ENCODE measurements around the gene COA3.

Gene COA3

GRCh38 chr17:42783062-42783790, 15.3 kb downstream of the COA3 start:
- no peak for DNase-seq (ENCODE audit: low read depth)
- peak overlapping the region; percentile 63 for H3K4me3 ChIP-seq (ENCODE audit: low read depth, low read length)
- no peak for TF ChIP-seq CTCF (IDR thresholded peaks at IDR 0.05; ENCODE audit: low read depth, low read length, missing control alignments)
- in situ Hi-C loops (cut with HindIII; ENCODE audit: low sequenced_read_pairs): no loop called here

GRCh38 chr17:42782166-42783061, 16.1 kb downstream of the COA3 start:
- H3K4me3 ChIP-seq (ENCODE audit: low read depth, low read length): peak overlapping the region; percentile 63
- no peak for DNase-seq (ENCODE audit: low read depth)
- in situ Hi-C loops (cut with HindIII; ENCODE audit: low sequenced_read_pairs): no loop called here
- no peak for TF ChIP-seq CTCF (IDR thresholded peaks at IDR 0.05; ENCODE audit: low read depth, low read length, missing control alignments)

- no peak for DNase-seq (ENCODE audit: low read depth)
- TF ChIP-seq CTCF (IDR thresholded peaks at IDR 0.05; ENCODE audit: low read depth, low read length, missing control alignments): no peak
- H3K4me3 ChIP-seq (ENCODE audit: low read depth, low read length): peak overlapping the region; percentile 63
- in situ Hi-C loops (cut with HindIII; ENCODE audit: low sequenced_read_pairs): no loop called here
These were observed 16.8 kb downstream of the COA3 start for GRCh38 chr17:42781639-42782165.

- no peak for TF ChIP-seq CTCF (IDR thresholded peaks at IDR 0.05; ENCODE audit: low read depth, low read length, missing control alignments)
- DNase-seq (ENCODE audit: low read depth): no peak
- peak overlapping the region; percentile 63 for H3K4me3 ChIP-seq (ENCODE audit: low read depth, low read length)
- in situ Hi-C loops (cut with HindIII; ENCODE audit: low sequenced_read_pairs): no loop called here
These were observed 17.5 kb downstream of the COA3 start for GRCh38 chr17:42780851-42781638.

- H3K4me3 ChIP-seq (ENCODE audit: low read depth, low read length): peak within 1 kb of the TSS; percentile 63
- in situ Hi-C loops (cut with HindIII; ENCODE audit: low sequenced_read_pairs): no loop called here
- DNase-seq (ENCODE audit: low read depth): no peak
These were observed 18.3 kb downstream of the COA3 start, which contains the start of gene WNK4 for GRCh38 chr17:42779936-42780850. WNK4 (plus strand) TSS chr17:42780610; CDS start chr17:42780699, 89 bp downstream.

More at GRCh38 chr17:42779936-42780850, 18.3 kb downstream of the COA3 start, which contains the start of gene WNK4:
- TF ChIP-seq CTCF (IDR thresholded peaks at IDR 0.05; ENCODE audit: low read depth, low read length, missing control alignments): no peak
